Measurements from ENCODE around the gene ZNF275.

The ZNF275 gene

DNA sequence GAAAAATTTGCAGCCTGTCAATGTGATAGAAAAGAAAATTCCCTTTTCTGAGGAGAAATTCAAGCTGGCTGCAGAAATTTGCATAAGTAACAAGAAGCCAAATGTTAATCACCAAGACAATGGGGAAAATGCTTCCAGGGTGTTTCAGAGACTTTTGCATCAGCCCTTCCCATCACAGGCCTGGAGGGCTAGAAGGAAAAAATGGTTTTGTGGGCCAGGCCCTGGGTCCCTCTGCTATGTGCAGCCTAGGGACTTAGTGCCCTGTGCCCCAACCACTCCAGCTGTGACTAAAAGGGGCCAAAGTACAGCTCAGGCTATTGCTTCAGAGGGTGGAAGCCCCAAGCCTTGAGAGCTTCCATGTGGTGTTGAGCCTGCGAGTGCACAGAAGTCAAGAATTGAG is 23.9 kb downstream of the ZNF275 start:
- H3K27me3 ChIP-seq: peaks cover 13 to 56% (median 40%) of the 10 kb centered on the region in 11 experiments
- no peak overlapping the region for H3K9ac ChIP-seq
- H3K4me1 ChIP-seq: peaks cover 0 to 19% (median 13%) of the 10 kb centered on the region in 10 experiments; a peak in 13 of 20 replicates
- no peak overlapping the region for H3K4me2 ChIP-seq
- no peak overlapping the region for H3K27ac ChIP-seq
- peaks cover 0 to 14% (median 0%) of the 10 kb centered on the region in 11 experiments; a peak in 3 of 22 replicates for H4K20me1 ChIP-seq
- peaks cover 48 to 63% (median 53%) of the 10 kb centered on the region in 11 experiments for H3K9me3 ChIP-seq (replicated peaks in 1 of 11)
- peak overlapping the region in 2 of 10 experiments; percentile 8 to 17; a peak in 1 of 20 replicates for H3K4me3 ChIP-seq
- no peaks in the 10 kb centered on the region for H3K36me3 ChIP-seq
- TF ChIP-seq Cebpa-rat (IDR thresholded peaks at IDR 0.05): no peak

DNA sequence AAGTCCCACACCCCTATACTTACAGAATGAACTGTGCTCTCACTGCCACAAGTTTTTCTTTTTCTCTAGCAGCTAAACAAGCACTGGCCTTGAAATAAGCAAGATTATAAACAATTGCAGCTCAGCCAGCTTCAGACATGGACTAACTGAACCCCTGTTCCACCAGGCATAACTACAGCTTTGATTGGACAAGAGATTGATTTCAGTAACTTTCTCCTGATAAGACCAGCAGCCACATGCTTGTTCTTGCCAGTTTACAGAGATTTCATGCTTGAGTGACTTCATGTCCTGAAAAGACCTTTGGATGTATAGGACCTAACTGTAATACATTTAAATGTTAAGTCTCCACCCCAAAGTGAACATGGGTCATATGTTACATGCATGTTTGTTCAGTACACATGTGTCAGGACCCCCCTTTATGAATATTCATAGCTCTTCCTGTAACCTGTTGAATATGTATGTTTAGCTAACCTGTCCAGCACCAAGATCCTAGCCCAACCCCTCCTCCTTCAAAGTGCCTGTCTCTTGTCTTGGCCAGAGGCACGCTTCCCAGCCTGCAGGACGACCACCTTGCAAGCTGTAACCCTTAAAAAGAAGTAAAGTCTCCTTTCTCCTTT is 27.9 kb downstream of the ZNF275 start:
- Histone ChIP-seq H3K4me3 (no peak overlapping the region), H3K9ac (no peak overlapping the region), H3K27ac (no peak overlapping the region), H3K9me3 (replicated peaks in 1 of 11) (peaks cover 30 to 43% (median 33%) of the 10 kb centered on the region in 11 experiments), H3K4me1 (peaks cover 0 to 19% (median 13%) of the 10 kb centered on the region in 10 experiments; a peak in 13 of 20 replicates), H3K36me3 (no peaks in the 10 kb centered on the region), H3K4me2 (peak overlapping the region in 8 of 11 experiments; percentile 4 to 65 (median 28); a peak in 12 of 22 replicates), H4K20me1 (no peaks in the 10 kb centered on the region), H3K27me3 (peaks cover 29 to 70% (median 57%) of the 10 kb centered on the region in 11 experiments)
- no peak for TF ChIP-seq Cebpa-rat (IDR thresholded peaks at IDR 0.05)

DNA sequence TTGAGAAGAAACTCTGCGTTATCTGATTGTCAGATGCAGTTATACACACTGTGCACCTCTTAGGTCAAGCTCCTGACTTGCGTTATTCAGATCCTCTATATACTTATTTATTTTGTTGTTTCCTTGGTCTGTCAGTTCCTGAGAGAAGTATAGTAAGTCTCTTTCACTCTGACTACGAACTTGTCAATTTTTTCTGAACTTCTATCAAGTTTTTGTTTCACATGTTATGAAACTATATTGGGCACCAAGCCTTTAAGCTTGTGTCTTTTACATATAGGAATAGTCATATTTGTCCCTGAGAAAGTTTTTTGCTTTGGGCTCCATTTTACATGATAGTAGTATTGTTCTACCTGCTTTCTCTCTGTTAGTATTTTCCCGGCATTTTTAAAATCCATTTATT is 31.7 kb downstream of the ZNF275 start:
- Histone ChIP-seq H3K4me3 (no peak overlapping the region), H3K36me3 (no peaks in the 10 kb centered on the region), H3K9ac (no peak overlapping the region), H3K4me1 (peaks cover 0 to 19% (median 13%) of the 10 kb centered on the region in 10 experiments; a peak in 14 of 20 replicates), H4K20me1 (no peaks in the 10 kb centered on the region), H3K27me3 (peaks cover 49 to 83% (median 78%) of the 10 kb centered on the region in 11 experiments), H3K4me2 (no peak overlapping the region), H3K27ac (no peak overlapping the region), H3K9me3 (replicated peaks in 1 of 11) (peaks cover 0 to 9% (median 0%) of the 10 kb centered on the region in 11 experiments; a peak in 2 of 22 replicates)
- TF ChIP-seq Cebpa-rat (IDR thresholded peaks at IDR 0.05): no peak

DNA sequence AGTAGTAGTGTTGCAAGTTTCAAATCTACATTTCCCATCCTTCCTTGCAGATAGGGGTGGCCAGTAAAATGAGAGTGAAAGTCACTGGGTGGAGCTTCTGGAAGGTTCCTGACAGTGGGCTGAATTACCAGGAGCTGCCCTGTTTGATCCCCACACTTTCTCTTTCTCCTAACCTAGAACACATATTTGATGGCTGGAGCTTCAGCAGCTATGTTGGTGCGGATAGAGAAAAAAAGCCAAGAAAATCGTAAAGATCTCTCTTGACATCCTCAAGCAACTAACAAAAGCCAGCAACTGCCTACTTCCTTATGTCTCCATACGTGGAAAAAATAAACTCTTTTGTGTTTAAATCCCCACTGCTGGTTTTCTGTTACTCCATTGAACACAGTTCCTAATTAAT is 32.2 kb downstream of the ZNF275 start:
- H3K9ac ChIP-seq: no peak overlapping the region
- peaks cover 0 to 19% (median 12%) of the 10 kb centered on the region in 10 experiments; a peak in 14 of 20 replicates for H3K4me1 ChIP-seq
- H4K20me1 ChIP-seq: no peaks in the 10 kb centered on the region
- peaks cover 51 to 83% (median 78%) of the 10 kb centered on the region in 11 experiments for H3K27me3 ChIP-seq
- H3K27ac ChIP-seq: no peak overlapping the region
- peaks cover 0 to 9% (median 0%) of the 10 kb centered on the region in 11 experiments; a peak in 1 of 22 replicates for H3K9me3 ChIP-seq (replicated peaks in 1 of 11)
- H3K4me2 ChIP-seq: no peak overlapping the region
- no peaks in the 10 kb centered on the region for H3K36me3 ChIP-seq
- no peak for TF ChIP-seq Cebpa-rat (IDR thresholded peaks at IDR 0.05)
- no peak overlapping the region for H3K4me3 ChIP-seq

DNA sequence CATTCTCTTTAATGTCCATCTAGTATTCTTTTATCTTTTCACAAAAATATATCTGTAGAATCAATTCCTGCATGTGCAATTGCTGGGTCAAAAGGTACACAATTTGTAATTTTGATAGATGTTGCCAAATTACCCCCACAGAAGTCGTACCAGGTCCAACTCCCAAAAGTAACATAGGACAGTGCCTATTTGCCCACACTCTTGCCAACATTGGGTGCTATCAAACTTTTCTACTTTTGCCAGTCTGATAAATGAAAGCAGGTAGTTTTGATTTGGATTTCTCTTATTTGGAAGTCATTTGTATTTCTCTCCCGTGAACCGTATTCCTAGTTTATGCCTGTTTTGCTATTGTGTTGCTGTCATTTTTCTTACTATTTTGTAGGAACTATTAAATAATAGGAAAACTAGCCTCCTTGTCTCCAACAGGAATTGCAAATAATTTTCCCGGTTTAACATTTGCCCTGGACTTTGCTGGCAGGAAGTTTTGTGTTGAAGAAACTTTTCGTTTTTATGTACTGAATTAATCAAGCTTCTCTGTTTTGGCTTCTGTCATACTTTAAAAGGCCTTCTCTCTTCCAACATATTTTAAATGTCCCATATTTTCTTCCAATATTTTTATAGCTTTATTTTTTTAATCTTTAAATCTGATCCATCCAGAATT is 33.1 kb downstream of the ZNF275 start:
- Histone ChIP-seq H3K36me3 (no peaks in the 10 kb centered on the region), H3K4me1 (peaks cover 0 to 14% (median 7%) of the 10 kb centered on the region in 10 experiments; a peak in 13 of 20 replicates), H3K9me3 (replicated peaks in 1 of 11) (peaks cover 0 to 9% (median 0%) of the 10 kb centered on the region in 11 experiments; a peak in 1 of 22 replicates), H3K4me3 (no peak overlapping the region), H4K20me1 (no peaks in the 10 kb centered on the region), H3K4me2 (no peak overlapping the region), H3K27ac (no peak overlapping the region), H3K27me3 (peaks cover 57 to 84% (median 78%) of the 10 kb centered on the region in 11 experiments), H3K9ac (no peak overlapping the region)
- no peak for TF ChIP-seq Cebpa-rat (IDR thresholded peaks at IDR 0.05)

DNA sequence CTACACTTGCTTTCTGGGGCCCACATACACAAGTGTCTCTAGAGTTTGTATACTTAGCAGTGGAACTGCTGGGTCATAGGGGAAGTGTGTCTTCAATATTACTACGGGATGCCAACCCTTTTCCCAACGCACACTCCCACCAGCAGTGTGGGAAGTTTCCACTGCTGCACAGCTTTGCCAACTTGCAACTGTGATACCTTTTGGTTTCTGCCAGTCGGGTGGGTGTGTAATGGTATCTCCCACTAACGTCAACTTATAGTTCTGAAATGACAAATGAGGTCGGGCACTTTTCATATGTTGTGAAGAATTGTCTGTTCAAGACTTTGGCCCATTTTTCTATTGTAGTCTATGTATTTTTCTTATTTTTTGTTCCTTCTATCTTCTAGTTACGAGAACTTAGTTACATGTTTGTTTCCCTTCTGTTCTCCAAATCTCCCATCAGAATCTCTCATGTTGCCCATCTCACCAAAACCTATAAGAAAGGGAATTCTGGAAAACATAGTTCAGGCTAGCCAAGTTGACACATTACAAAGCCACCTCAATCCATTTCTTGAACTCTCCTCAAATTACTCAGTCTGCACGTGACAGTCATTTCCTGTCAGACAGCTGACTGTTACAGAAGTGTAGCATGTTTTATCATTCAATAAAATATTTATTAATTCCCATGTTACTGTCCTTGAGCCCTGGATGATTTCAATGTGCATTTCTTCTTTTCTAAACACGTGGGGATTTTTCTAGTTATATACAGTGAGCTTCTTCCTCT is 36.5 kb downstream of the ZNF275 start:
- H4K20me1 ChIP-seq: no peaks in the 10 kb centered on the region; a peak in 2 of 22 replicates
- H3K4me1 ChIP-seq: peaks cover 0 to 9% (median 0%) of the 10 kb centered on the region in 10 experiments; a peak in 2 of 20 replicates
- H3K4me2 ChIP-seq: peak overlapping the region in 2 of 11 experiments; percentile 2 to 10; a peak in 1 of 22 replicates
- peaks cover 0 to 9% (median 0%) of the 10 kb centered on the region in 11 experiments; a peak in 1 of 22 replicates for H3K9me3 ChIP-seq (replicated peaks in 1 of 11)
- TF ChIP-seq Cebpa-rat (IDR thresholded peaks at IDR 0.05): no peak
- no peaks in the 10 kb centered on the region for H3K36me3 ChIP-seq
- no peak overlapping the region for H3K4me3 ChIP-seq
- no peak overlapping the region for H3K27ac ChIP-seq
- no peak overlapping the region for H3K9ac ChIP-seq
- peaks cover 70 to 87% (median 83%) of the 10 kb centered on the region in 11 experiments for H3K27me3 ChIP-seq

DNA sequence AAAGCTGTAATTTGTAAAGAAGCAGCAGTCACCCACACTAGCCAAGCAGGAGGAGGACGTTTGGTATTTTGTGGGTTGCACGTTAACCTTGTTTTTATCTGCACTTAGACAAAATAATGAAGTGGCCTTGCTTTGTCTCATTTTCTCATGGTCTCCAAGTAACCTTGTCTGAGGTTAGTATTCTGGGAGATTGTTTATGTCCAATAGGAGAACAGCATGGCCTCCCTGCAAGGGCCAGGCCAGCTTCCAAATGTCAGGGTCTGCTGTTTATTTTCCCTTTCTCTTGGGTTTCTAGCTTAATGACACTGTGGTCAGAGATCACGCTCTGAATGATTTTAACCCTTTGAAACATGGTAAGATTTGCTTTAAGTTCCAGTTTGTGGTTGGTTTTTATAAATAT is 37.3 kb downstream of the ZNF275 start:
- no peaks in the 10 kb centered on the region; a peak in 2 of 22 replicates for H4K20me1 ChIP-seq
- H3K4me1 ChIP-seq: peaks cover 0 to 9% (median 0%) of the 10 kb centered on the region in 10 experiments; a peak in 2 of 20 replicates
- H3K27ac ChIP-seq: no peak overlapping the region
- 0 out of 22 replicates have a peak overlapping the region, but pooled peaks of 2 of the 11 experiments have one; percentile 1 to 10 for H3K4me2 ChIP-seq
- H3K9me3 ChIP-seq (replicated peaks in 1 of 11): peaks cover 0 to 5% (median 0%) of the 10 kb centered on the region in 11 experiments; a peak in 4 of 22 replicates
- H3K36me3 ChIP-seq: no peaks in the 10 kb centered on the region
- H3K27me3 ChIP-seq: peaks cover 78 to 87% (median 83%) of the 10 kb centered on the region in 11 experiments
- no peak overlapping the region for H3K4me3 ChIP-seq
- no peak overlapping the region for H3K9ac ChIP-seq
- no peak for TF ChIP-seq Cebpa-rat (IDR thresholded peaks at IDR 0.05)

DNA sequence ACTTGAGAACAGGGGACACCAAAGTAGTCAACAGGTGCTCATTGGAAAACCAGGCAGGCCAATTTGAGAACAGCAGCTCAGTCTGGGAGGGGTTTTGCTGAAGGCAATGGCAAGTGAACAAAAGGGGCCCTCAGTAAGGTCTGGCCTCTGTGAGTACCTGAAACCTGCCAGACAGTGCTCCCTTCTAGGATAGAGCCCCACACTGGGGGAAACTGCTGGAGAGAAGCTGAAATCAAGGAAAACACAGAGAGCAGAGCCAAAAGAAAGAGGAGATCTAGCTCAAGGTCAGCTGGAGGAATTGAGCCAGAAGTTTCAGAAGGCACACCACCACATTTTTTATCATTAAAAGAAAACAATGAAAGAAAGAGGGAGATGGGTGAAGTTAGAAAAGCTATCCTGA is 39.0 kb downstream of the ZNF275 start:
- Histone ChIP-seq H4K20me1 (no peaks in the 10 kb centered on the region; a peak in 2 of 22 replicates), H3K27ac (no peak overlapping the region), H3K4me2 (no peak overlapping the region), H3K9me3 (replicated peaks in 1 of 11) (peaks cover 0 to 14% (median 5%) of the 10 kb centered on the region in 11 experiments; a peak in 8 of 22 replicates), H3K27me3 (peaks cover 80 to 91% (median 88%) of the 10 kb centered on the region in 11 experiments), H3K4me3 (no peak overlapping the region), H3K36me3 (no peaks in the 10 kb centered on the region), H3K9ac (no peak overlapping the region), H3K4me1 (peaks cover 0 to 9% (median 0%) of the 10 kb centered on the region in 10 experiments; a peak in 2 of 20 replicates)
- TF ChIP-seq Cebpa-rat (IDR thresholded peaks at IDR 0.05): no peak

Data from BLaER1 treated with 17β-estradiol and CSF1 and Interleukin-3, amounts not matched to agents 10 nM and 100 nM (cell line).